GM18499 (cell line): Measurements from ENCODE around the gene BBIP1.

Experiments
- ATAC-seq: cut with Tn5 transposase; IDR thresholded peaks from one replicate; pipeline ENCODE4 v1.9.1; 2021; ENCODE audit warnings: moderate number of reproducible peaks; ENCODE audit not compliant: insufficient read depth, unreplicated experiment

BBIP1 gene

GRCh38 chr10:110892602-110893288 lies 26.2 kb downstream of the BBIP1 start:
- ATAC-seq = no peak

GRCh38 chr10:110887560-110887959 lies 31.4 kb downstream of the BBIP1 start:
- no peak for ATAC-seq

GRCh38 chr10:110885932-110886674 lies 32.9 kb downstream of the BBIP1 start:
- no peak for ATAC-seq

GRCh38 chr10:110883924-110884323 lies 35.1 kb downstream of the BBIP1 start:
- ATAC-seq = no peak

GRCh38 chr10:110881905-110882304 lies 37.1 kb downstream of the BBIP1 start:
- ATAC-seq = no peak

- no peak for ATAC-seq
Measured at GRCh38 chr10:110881247-110881646, 37.7 kb downstream of the BBIP1 start.

- no peak for ATAC-seq
Measured at GRCh38 chr10:110880012-110880411, 39.0 kb downstream of the BBIP1 start.

GRCh38 chr10:110876788-110877187 lies 42.2 kb downstream of the BBIP1 start:
- no peak for ATAC-seq

GRCh38 chr10:110876000-110876399 lies 43.0 kb downstream of the BBIP1 start:
- no peak for ATAC-seq

GRCh38 chr10:110873951-110874350 lies 45.0 kb downstream of the BBIP1 start:
- no peak for ATAC-seq

GRCh38 chr10:110872984-110873923 lies 45.7 kb downstream of the BBIP1 start:
- ATAC-seq = no peak

GRCh38 chr10:110872145-110872983 lies 46.6 kb downstream of the BBIP1 start:
- peak; percentile 6 for ATAC-seq

GRCh38 chr10:110871298-110872084 lies 47.5 kb downstream of the BBIP1 start, which contains the start of gene PDCD4:
PDCD4 (plus strand) TSS chr10:110871928; CDS start chr10:110876028, 4,100 bp downstream.
- ATAC-seq = peak; percentile 48

- ATAC-seq = no peak
Measured at GRCh38 chr10:110870823-110871297, 48.1 kb downstream of the BBIP1 start.

GRCh38 chr10:110868981-110869380 lies 50.0 kb downstream of the BBIP1 start:
- no peak for ATAC-seq

GRCh38 chr10:110867807-110868465 lies 51.0 kb downstream of the BBIP1 start:
- no peak for ATAC-seq

- ATAC-seq = peak; percentile 31
Measured at GRCh38 chr10:110867011-110867806, 51.8 kb downstream of the BBIP1 start.
